ENCODE results near the gene PIGS.

PIGS gene

DNA sequence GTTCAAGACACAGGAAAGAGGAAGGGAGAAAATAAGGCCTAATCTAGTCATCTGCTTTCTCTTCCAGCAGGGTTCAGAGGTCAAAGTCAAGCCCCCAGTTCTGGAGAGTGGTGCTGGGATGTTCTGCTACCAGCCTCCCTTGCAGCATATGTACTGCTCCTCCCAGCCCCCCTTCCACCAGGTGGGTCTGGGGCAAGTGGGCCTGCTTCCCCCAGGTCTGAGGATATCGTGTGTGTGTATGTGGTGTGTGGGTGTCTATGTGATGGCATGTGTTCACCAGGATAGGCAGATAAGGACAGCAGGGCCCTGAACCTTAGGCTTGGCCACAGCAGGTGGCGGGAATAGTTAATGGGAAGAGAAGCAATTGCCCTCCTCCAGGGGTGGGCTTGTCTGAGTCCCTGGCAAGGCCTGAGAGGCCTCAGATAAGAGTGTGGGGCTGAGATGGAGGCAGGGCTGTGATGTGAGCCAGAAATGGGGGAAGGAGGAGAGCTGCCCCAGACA, 44.1 kb downstream of the PIGS start:
- no peak overlapping the region for H2BK5ac ChIP-seq (ENCODE audit: low read depth, low read length, poor library complexity)
- no peaks in the 10 kb centered on the region for H3K79me2 ChIP-seq (ENCODE audit: control insufficient read depth, insufficient read depth, low read length, poor library complexity)
- no peak overlapping the region for H2BK12ac ChIP-seq (ENCODE audit: low read length)
- H3K79me1 ChIP-seq (ENCODE audit: low read length): no peaks in the 10 kb centered on the region
- H3K9ac ChIP-seq (ENCODE audit: low read length): no peak overlapping the region
- no peak overlapping the region for H4K91ac ChIP-seq (ENCODE audit: low read depth, low read length)
- no peak overlapping the region for H2AFZ ChIP-seq (ENCODE audit: insufficient read depth, low read length, poor library complexity)
- H3K4me2 ChIP-seq (ENCODE audit: low read length): no peak overlapping the region
- H3K4me1 ChIP-seq (ENCODE audit: control insufficient read depth in 1 of 2, insufficient read depth in 2 of 2, low read length in 2 of 2): peaks cover 9 to 11% of the 10 kb centered on the region in 2 experiments
- no peak overlapping the region for H4K8ac ChIP-seq (ENCODE audit: low read depth, low read length)
- H2AK5ac ChIP-seq (ENCODE audit: low read length): no peak overlapping the region
- no peak overlapping the region for H2BK120ac ChIP-seq (ENCODE audit: insufficient read depth, low read length, poor library complexity)
- no peak overlapping the region for H3K23ac ChIP-seq (ENCODE audit: low read length)
- DNase-seq: no peak
- H4K12ac ChIP-seq (ENCODE audit: low read depth, low read length): no peak overlapping the region
- no peak overlapping the region for H3K4ac ChIP-seq (ENCODE audit: low read depth, low read length)
- WGBS (ENCODE audit: extremely low coverage, insufficient coverage, insufficient read length): no CpG with 5 or more reads among the region's 2 CpGs
- H3K9me3 ChIP-seq (ENCODE audit: insufficient read depth, low read depth, low read length): no peaks in the 10 kb centered on the region
- H3K18ac ChIP-seq (ENCODE audit: low read length): no peak overlapping the region
- no peaks in the 10 kb centered on the region for H3K36me3 ChIP-seq (ENCODE audit: control insufficient read depth in 1 of 2, insufficient read depth in 2 of 2, low read length in 2 of 2)
- no peak overlapping the region for H3K27ac ChIP-seq (ENCODE audit: low read depth, low read length)
- no peak overlapping the region for H3K14ac ChIP-seq (ENCODE audit: low read length)
- H3K4me3 ChIP-seq (ENCODE audit: low read depth, low read length): no peak overlapping the region
- no peaks in the 10 kb centered on the region for H3K27me3 ChIP-seq (ENCODE audit: insufficient read depth, low read length)

DNA sequence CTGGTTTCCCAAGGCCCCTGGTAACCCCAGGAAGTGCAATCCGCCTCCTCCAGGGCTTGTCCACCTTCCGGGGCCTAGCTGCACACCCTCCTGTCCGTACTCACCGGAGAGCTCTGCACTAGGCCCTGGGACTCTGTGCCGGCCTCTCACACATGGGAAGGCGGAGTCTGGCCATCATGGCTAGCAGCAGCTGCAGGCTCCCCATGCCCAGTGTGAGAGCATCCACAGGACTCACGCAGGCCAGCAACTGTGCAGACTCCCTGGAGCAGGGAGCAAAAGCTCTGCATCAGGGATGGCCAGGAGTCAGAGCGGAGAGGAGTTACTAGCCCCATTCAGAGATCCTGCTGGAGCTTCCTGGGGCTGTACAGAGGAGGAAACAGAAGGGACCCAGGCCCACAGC, 44.9 kb downstream of the PIGS start:
- no CpG with 5 or more reads among the region's 8 CpGs for whole genome bisulfite sequencing (ENCODE audit: extremely low coverage, insufficient coverage, insufficient read length)
- H3K79me2 ChIP-seq (ENCODE audit: control insufficient read depth, insufficient read depth, low read length, poor library complexity): no peaks in the 10 kb centered on the region
- H3K9me3 ChIP-seq (ENCODE audit: insufficient read depth, low read depth, low read length): no peaks in the 10 kb centered on the region
- H2AFZ ChIP-seq (ENCODE audit: insufficient read depth, low read length, poor library complexity): no peak overlapping the region
- no peak for DNase-seq
- H3K9ac ChIP-seq (ENCODE audit: low read length): no peak overlapping the region
- H3K4ac ChIP-seq (ENCODE audit: low read depth, low read length): no peak overlapping the region
- H3K27ac ChIP-seq (ENCODE audit: low read depth, low read length): no peak overlapping the region
- no peak overlapping the region for H4K12ac ChIP-seq (ENCODE audit: low read depth, low read length)
- peaks cover 9 to 11% of the 10 kb centered on the region in 2 experiments for H3K4me1 ChIP-seq (ENCODE audit: control insufficient read depth in 1 of 2, insufficient read depth in 2 of 2, low read length in 2 of 2)
- no peak overlapping the region for H3K23ac ChIP-seq (ENCODE audit: low read length)
- H2BK12ac ChIP-seq (ENCODE audit: low read length): no peak overlapping the region
- no peak overlapping the region for H4K8ac ChIP-seq (ENCODE audit: low read depth, low read length)
- H4K91ac ChIP-seq (ENCODE audit: low read depth, low read length): no peak overlapping the region
- H3K14ac ChIP-seq (ENCODE audit: low read length): no peak overlapping the region
- no peak overlapping the region for H2AK5ac ChIP-seq (ENCODE audit: low read length)
- H3K18ac ChIP-seq (ENCODE audit: low read length): no peak overlapping the region
- H3K79me1 ChIP-seq (ENCODE audit: low read length): no peaks in the 10 kb centered on the region
- H2BK5ac ChIP-seq (ENCODE audit: low read depth, low read length, poor library complexity): no peak overlapping the region
- H3K4me2 ChIP-seq (ENCODE audit: low read length): no peak overlapping the region
- H3K4me3 ChIP-seq (ENCODE audit: low read depth, low read length): no peak overlapping the region
- no peak overlapping the region for H2BK120ac ChIP-seq (ENCODE audit: insufficient read depth, low read length, poor library complexity)
- no peaks in the 10 kb centered on the region for H3K36me3 ChIP-seq (ENCODE audit: control insufficient read depth in 1 of 2, insufficient read depth in 2 of 2, low read length in 2 of 2)
- H3K27me3 ChIP-seq (ENCODE audit: insufficient read depth, low read length): no peaks in the 10 kb centered on the region

DNA sequence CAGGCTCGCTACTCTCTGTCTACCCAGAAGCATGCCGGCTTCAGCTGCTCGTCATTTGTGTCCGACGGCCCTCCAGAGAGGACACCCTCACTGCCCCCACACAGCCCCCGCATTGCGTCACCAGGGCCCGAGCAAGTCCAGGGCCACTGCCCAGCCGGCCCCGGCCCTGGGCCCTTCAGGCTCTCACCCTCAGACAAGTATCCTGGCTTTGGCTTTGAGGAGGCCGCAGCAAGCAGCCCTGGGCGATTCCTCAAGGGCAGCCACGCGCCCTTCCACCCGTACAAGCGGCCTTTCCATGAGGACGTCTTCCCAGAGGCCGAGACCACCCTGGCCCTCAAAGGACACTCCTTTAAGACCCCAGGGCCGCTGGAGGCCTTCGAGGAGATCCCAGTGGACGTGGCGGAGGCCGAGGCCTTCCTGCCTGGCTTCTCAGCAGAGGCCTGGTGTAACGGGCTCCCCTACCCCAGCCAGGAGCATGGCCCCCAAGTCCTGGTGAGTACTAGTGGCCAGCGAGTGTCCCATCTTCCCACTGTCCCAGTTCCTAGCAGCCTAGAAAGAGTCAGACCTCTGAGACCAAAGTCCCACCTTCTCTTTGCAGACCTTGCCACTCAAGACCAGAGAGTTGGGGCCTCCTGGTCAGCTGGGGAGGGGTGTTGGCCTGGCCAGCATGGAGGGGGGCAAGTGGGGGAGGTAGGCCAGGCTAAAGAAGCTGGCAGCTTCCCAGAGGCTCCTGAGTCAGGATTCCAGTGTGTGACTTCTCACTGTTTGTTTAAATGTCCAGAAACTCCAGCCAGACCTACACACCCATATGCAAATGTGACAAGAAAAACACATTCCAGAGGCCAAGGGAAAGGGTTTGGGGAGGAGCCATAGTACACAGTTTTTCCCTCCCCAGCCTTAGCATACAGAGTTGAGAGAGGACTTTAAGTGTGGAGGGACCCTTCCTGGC, 46.6 kb downstream of the PIGS start:
- H3K4me3 ChIP-seq (ENCODE audit: low read depth, low read length): no peak overlapping the region
- no peak overlapping the region for H3K27ac ChIP-seq (ENCODE audit: low read depth, low read length)
- no peaks in the 10 kb centered on the region for H3K36me3 ChIP-seq (ENCODE audit: control insufficient read depth in 1 of 2, insufficient read depth in 2 of 2, low read length in 2 of 2)
- H4K91ac ChIP-seq (ENCODE audit: low read depth, low read length): no peak overlapping the region
- no peaks in the 10 kb centered on the region for H3K79me2 ChIP-seq (ENCODE audit: control insufficient read depth, insufficient read depth, low read length, poor library complexity)
- H3K4me2 ChIP-seq (ENCODE audit: low read length): no peak overlapping the region
- no peaks in the 10 kb centered on the region for H3K79me1 ChIP-seq (ENCODE audit: low read length)
- no peaks in the 10 kb centered on the region for H3K27me3 ChIP-seq (ENCODE audit: insufficient read depth, low read length)
- H3K14ac ChIP-seq (ENCODE audit: low read length): no peak overlapping the region
- WGBS (ENCODE audit: extremely low coverage, insufficient coverage, insufficient read length): no CpG with 5 or more reads among the region's 25 CpGs
- peak overlapping the region; percentile 21 for H4K8ac ChIP-seq (ENCODE audit: low read depth, low read length)
- no peak overlapping the region for H3K4ac ChIP-seq (ENCODE audit: low read depth, low read length)
- H2BK12ac ChIP-seq (ENCODE audit: low read length): peak overlapping the region; percentile 26
- peak in 1 of 2 donors; percentile 13 for DNase-seq
- H2AK5ac ChIP-seq (ENCODE audit: low read length): peak overlapping the region; percentile 13
- H3K23ac ChIP-seq (ENCODE audit: low read length): no peak overlapping the region
- no peak overlapping the region for H4K12ac ChIP-seq (ENCODE audit: low read depth, low read length)
- H2BK5ac ChIP-seq (ENCODE audit: low read depth, low read length, poor library complexity): no peak overlapping the region
- no peak overlapping the region for H2AFZ ChIP-seq (ENCODE audit: insufficient read depth, low read length, poor library complexity)
- no peaks in the 10 kb centered on the region for H3K9me3 ChIP-seq (ENCODE audit: insufficient read depth, low read depth, low read length)
- peaks cover 9 to 11% of the 10 kb centered on the region in 2 experiments for H3K4me1 ChIP-seq (ENCODE audit: control insufficient read depth in 1 of 2, insufficient read depth in 2 of 2, low read length in 2 of 2)
- H2BK120ac ChIP-seq (ENCODE audit: insufficient read depth, low read length, poor library complexity): no peak overlapping the region
- H3K18ac ChIP-seq (ENCODE audit: low read length): no peak overlapping the region
- no peak overlapping the region for H3K9ac ChIP-seq (ENCODE audit: low read length)

DNA sequence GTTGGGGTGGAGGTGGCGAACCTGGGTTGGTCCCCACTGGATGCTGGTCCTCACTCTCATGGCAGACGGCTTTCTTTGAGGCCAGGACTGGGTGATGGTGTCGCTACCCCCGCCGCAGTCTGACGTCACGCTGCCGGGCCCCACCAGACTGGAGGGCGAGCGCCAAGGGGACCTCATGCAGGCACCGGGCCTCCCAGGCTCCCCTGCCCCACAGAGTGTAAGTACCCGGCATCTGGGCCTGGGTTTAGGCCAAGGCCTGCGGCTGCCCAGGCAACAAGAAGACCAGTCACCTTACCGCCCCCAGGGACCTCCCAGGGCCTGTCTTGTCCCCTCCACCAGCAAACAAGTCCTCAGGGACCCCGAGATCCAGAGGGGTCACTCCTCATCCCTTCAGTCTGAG, 47.4 kb downstream of the PIGS start:
- Histone ChIP-seq H3K9ac (ENCODE audit: low read length) (no peak overlapping the region), H2BK12ac (ENCODE audit: low read length) (no peak overlapping the region), H3K14ac (ENCODE audit: low read length) (no peak overlapping the region), H3K23ac (ENCODE audit: low read length) (no peak overlapping the region), H2AK5ac (ENCODE audit: low read length) (no peak overlapping the region), H3K4me2 (ENCODE audit: low read length) (no peak overlapping the region), H4K12ac (ENCODE audit: low read depth, low read length) (no peak overlapping the region), H3K79me2 (ENCODE audit: control insufficient read depth, insufficient read depth, low read length, poor library complexity) (no peaks in the 10 kb centered on the region), H3K4me3 (ENCODE audit: low read depth, low read length) (no peak overlapping the region), H3K79me1 (ENCODE audit: low read length) (no peaks in the 10 kb centered on the region), H2BK5ac (ENCODE audit: low read depth, low read length, poor library complexity) (no peak overlapping the region), H3K4ac (ENCODE audit: low read depth, low read length) (no peak overlapping the region), H3K18ac (ENCODE audit: low read length) (no peak overlapping the region), H3K36me3 (ENCODE audit: control insufficient read depth in 1 of 2, insufficient read depth in 2 of 2, low read length in 2 of 2) (no peaks in the 10 kb centered on the region), H3K27ac (ENCODE audit: low read depth, low read length) (no peak overlapping the region), H3K4me1 (ENCODE audit: control insufficient read depth in 1 of 2, insufficient read depth in 2 of 2, low read length in 2 of 2) (peaks cover 9 to 11% of the 10 kb centered on the region in 2 experiments), H4K91ac (ENCODE audit: low read depth, low read length) (no peak overlapping the region), H4K8ac (ENCODE audit: low read depth, low read length) (no peak overlapping the region), H3K9me3 (ENCODE audit: insufficient read depth, low read depth, low read length) (no peaks in the 10 kb centered on the region), H2AFZ (ENCODE audit: insufficient read depth, low read length, poor library complexity) (no peak overlapping the region), H2BK120ac (ENCODE audit: insufficient read depth, low read length, poor library complexity) (no peak overlapping the region), H3K27me3 (ENCODE audit: insufficient read depth, low read length) (no peaks in the 10 kb centered on the region)
- no peak for DNase-seq
- no CpG with 5 or more reads among the region's 15 CpGs for WGBS (ENCODE audit: extremely low coverage, insufficient coverage, insufficient read length)
